Suprapubic skin (tissue), 4 donors: ENCODE measurements around the gene ABHD10. TPM values are rescaled to one million over a fixed set of nuclear protein-coding genes. Genes with fewer than 3 reads are reported as not detected.
A peak's percentile ranks its signal among the peaks of the same experiment; 100 is the strongest.

Experiments
- DNase-seq, 2 donors: peaks; one replicate each; pipeline ENCODE4 v3.0.0-alpha.2; 2019; ENCODE audit warnings: low spot score in 2 of 2
- H3K27ac ChIP-seq: fragments of 200-600 bp; sonication (generic); one replicate; pipeline ENCODE4 v1.5.1; 2019
- H3K27me3 ChIP-seq: fragments of 200-600 bp; sonication (generic); one replicate; pipeline ENCODE4 v1.5.1; 2019
- H3K36me3 ChIP-seq: fragments of 200-600 bp; sonication (generic); one replicate; pipeline ENCODE4 v1.5.1; 2019
- H3K4me1 ChIP-seq: fragments of 200-600 bp; sonication (generic); one replicate; pipeline ENCODE4 v1.5.1; 2019
- H3K4me3 ChIP-seq: fragments of 200-600 bp; sonication (generic); one replicate; pipeline ENCODE4 v1.5.1; 2019; ENCODE audit warnings: mild to moderate bottlenecking
- H3K9me3 ChIP-seq: fragments of 200-600 bp; sonication (generic); one replicate; pipeline ENCODE4 v1.5.1; 2019
- CTCF ChIP-seq, 2 donors: fragments of 200-600 bp in 1 of 2; fragments of 450-650 bp in 1 of 2; sonication (generic) in 1 of 2; IDR thresholded peaks; one replicate each; pipeline ENCODE4 v1.5.1; 2016 to 2019; ENCODE audit warnings: antibody characterized with exemption in 2 of 2, mild to moderate bottlenecking in 1 of 2, moderate library complexity in 1 of 2
- EP300 ChIP-seq: sonication (generic); formaldehyde crosslinking; IDR thresholded peaks from one replicate; pipeline ENCODE4 v1.6.1; 2017; ENCODE audit warnings: antibody characterized with exemption
- POLR2A ChIP-seq, 2 donors: fragments of 450-650 bp; IDR thresholded peaks; one replicate each; pipeline ENCODE4 v1.6.1; 2017; ENCODE audit warnings: antibody characterized with exemption in 2 of 2, mild to moderate bottlenecking in 2 of 2, moderate library complexity in 2 of 2
- POLR2AphosphoS5 ChIP-seq, 3 donors: sonication (generic); formaldehyde crosslinking; IDR thresholded peaks; one replicate each; pipeline ENCODE4 v1.6.1; 2017; ENCODE audit warnings: antibody characterized with exemption in 3 of 3
- WGBS: methylation state at CpG from one replicate; pipeline ENCODE4 v1.1.5; 2018; 5-methylcytosine and 5-hydroxymethylcytosine counted together
- total RNA-seq, 4 donors: library from RNA; depleted of rRNA; stranded (reverse); fragments of >200 nt; gene quantifications; one replicate each; pipeline ENCODE4 v1.1.0, GENCODE V29; 2016

Gene ABHD10
- 10 to 100 TPM; 10.7 to 17.0 (median 12.7) TPM for total RNA-seq

DNA sequence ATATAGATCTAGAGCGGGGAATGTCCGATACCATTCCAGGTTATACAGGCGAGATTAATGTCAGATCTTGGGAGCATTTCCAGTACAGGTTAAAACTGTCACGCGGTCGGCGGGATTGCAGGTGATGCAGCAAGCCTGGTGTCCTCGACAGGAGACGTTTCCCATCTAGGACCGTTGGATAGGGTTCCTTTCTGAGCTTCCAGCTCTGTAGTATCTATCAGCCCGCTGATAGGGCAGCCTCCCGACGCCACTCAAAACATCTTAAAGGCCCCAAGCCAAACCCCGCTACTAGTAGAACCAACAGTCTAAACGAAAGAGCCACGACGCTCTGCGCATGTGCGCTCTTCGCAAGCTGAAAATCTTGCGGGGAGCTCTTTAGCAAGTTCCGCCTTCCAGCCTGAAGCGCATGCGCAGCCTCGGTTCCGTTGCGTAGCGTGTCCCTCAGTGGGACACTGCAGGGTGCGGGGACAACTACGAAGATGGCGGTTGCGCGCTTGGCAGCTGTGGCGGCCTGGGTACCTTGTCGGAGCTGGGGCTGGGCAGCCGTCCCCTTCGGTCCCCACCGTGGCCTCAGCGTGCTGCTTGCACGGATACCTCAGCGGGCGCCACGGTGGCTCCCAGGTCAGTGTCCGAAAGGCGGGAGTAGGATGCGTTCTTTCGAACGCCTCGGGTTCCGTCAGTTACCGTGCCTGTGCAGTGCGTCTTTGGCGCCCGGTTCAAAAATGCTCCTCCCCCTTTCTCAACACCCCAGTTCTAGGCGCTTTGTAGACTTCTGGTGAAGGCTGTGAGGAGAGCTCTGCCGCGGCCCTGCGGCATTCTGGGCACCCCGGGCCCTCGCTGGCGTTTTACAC, at the start of gene ABHD10:
ABHD10 (plus strand) TSS at position 444 of the 851 bp plus-strand sequence; CDS start at position 480, 36 bp downstream.
- Histone ChIP-seq H3K9me3 (no peaks in the 10 kb centered on the region), H3K36me3 (no peaks in the 10 kb centered on the region), H3K27ac (peak within 1 kb of the TSS; percentile 87), H3K4me1 (peaks cover 24% of the 10 kb centered on the region), H3K4me3 (peak within 1 kb of the TSS; percentile 87), H3K27me3 (no peaks in the 10 kb centered on the region)
- WGBS, result 8% methylated on average over 26 of the region's 61 CpGs
- DNase-seq, result peak; percentile 96 to 97
- no peak for TF ChIP-seq EP300
- peak in 2 of 3 donors; percentile 75 to 76 for TF ChIP-seq POLR2AphosphoS5 (IDR thresholded peaks at IDR 0.05)
- peak; percentile 74 to 77 for TF ChIP-seq POLR2A (IDR thresholded peaks at IDR 0.05)
- TF ChIP-seq CTCF (IDR thresholded peaks at IDR 0.05), result no peak

- WGBS, result 47% methylated on average over 2 of the region's 2 CpGs
- Histone ChIP-seq H3K36me3 (peaks cover 13% of the 10 kb centered on the region), H3K4me3 (no peak overlapping the region), H3K27ac (no peak overlapping the region), H3K27me3 (no peaks in the 10 kb centered on the region), H3K4me1 (peaks cover 3% of the 10 kb centered on the region), H3K9me3 (no peaks in the 10 kb centered on the region)
- no peak for DNase-seq
- TF ChIP-seq POLR2AphosphoS5 (IDR thresholded peaks at IDR 0.05), result no peak
- TF ChIP-seq CTCF (IDR thresholded peaks at IDR 0.05), result no peak
- TF ChIP-seq POLR2A (IDR thresholded peaks at IDR 0.05), result no peak
- no peak for TF ChIP-seq EP300
Observed at GRCh38 chr3:111929484-111929883, 49.3 kb upstream of the ABHD10 start.

- H3K27me3 ChIP-seq, result no peaks in the 10 kb centered on the region
- H3K27ac ChIP-seq, result no peak overlapping the region
- no peaks in the 10 kb centered on the region for H3K4me1 ChIP-seq
- no peak for TF ChIP-seq POLR2A (IDR thresholded peaks at IDR 0.05)
- TF ChIP-seq POLR2AphosphoS5 (IDR thresholded peaks at IDR 0.05), result no peak
- no peak for TF ChIP-seq CTCF (IDR thresholded peaks at IDR 0.05)
- no peak for TF ChIP-seq EP300
- peaks cover 13% of the 10 kb centered on the region for H3K36me3 ChIP-seq
- 61% methylated on average over 3 of the region's 3 CpGs for WGBS
- DNase-seq, result no peak
- no peaks in the 10 kb centered on the region for H3K9me3 ChIP-seq
- H3K4me3 ChIP-seq, result no peak overlapping the region
Observed at GRCh38 chr3:111932946-111933345, 45.9 kb upstream of the ABHD10 start.

- TF ChIP-seq POLR2A (IDR thresholded peaks at IDR 0.05) (no peak), EP300 (no peak)
- Histone ChIP-seq H3K9me3 (no peaks in the 10 kb centered on the region), H3K4me1 (no peaks in the 10 kb centered on the region), H3K27me3 (no peaks in the 10 kb centered on the region), H3K4me3 (no peak overlapping the region), H3K36me3 (peaks cover 31% of the 10 kb centered on the region), H3K27ac (no peak overlapping the region)
- no peak for DNase-seq
Observed at GRCh38 chr3:111936191-111936841, 42.5 kb upstream of the ABHD10 start.

- Histone ChIP-seq H3K27me3 (no peaks in the 10 kb centered on the region), H3K27ac (no peak overlapping the region)
- 88% methylated on average over 1 of the region's 1 CpG for WGBS
Observed at GRCh38 chr3:111936967-111937366, 41.9 kb upstream of the ABHD10 start.

More at GRCh38 chr3:111936967-111937366, 41.9 kb upstream of the ABHD10 start:
- Histone ChIP-seq H3K4me1 (no peaks in the 10 kb centered on the region), H3K36me3 (peaks cover 34% of the 10 kb centered on the region), H3K4me3 (no peak overlapping the region), H3K9me3 (no peaks in the 10 kb centered on the region)
- no peak for DNase-seq
- TF ChIP-seq CTCF (IDR thresholded peaks at IDR 0.05) (no peak), POLR2AphosphoS5 (IDR thresholded peaks at IDR 0.05) (no peak), EP300 (no peak), POLR2A (IDR thresholded peaks at IDR 0.05) (no peak)
